Stimulated activated CD4-positive, alpha-beta T cell treated with anti-CD3 and anti-CD28 coated beads, Interleukin-12 subunit alpha, Interleukin-12 subunit beta, amount 100 ng/mL, for 48 hours (primary cell): ENCODE data around the gene MICB.
"Not testable (repeated sequence)": the region's sequence is repeated elsewhere in the genome, so short reads cannot be mapped to it uniquely, and the experiment has no call there.

ENCODE experiments used
- DNase-seq, 3 donors: peaks; one replicate each; pipeline ENCODE4 v3.0.0-alpha.2; 2020; ENCODE audit warnings: low read depth in 2 of 3, low spot score in 1 of 3

Gene MICB

DNA sequence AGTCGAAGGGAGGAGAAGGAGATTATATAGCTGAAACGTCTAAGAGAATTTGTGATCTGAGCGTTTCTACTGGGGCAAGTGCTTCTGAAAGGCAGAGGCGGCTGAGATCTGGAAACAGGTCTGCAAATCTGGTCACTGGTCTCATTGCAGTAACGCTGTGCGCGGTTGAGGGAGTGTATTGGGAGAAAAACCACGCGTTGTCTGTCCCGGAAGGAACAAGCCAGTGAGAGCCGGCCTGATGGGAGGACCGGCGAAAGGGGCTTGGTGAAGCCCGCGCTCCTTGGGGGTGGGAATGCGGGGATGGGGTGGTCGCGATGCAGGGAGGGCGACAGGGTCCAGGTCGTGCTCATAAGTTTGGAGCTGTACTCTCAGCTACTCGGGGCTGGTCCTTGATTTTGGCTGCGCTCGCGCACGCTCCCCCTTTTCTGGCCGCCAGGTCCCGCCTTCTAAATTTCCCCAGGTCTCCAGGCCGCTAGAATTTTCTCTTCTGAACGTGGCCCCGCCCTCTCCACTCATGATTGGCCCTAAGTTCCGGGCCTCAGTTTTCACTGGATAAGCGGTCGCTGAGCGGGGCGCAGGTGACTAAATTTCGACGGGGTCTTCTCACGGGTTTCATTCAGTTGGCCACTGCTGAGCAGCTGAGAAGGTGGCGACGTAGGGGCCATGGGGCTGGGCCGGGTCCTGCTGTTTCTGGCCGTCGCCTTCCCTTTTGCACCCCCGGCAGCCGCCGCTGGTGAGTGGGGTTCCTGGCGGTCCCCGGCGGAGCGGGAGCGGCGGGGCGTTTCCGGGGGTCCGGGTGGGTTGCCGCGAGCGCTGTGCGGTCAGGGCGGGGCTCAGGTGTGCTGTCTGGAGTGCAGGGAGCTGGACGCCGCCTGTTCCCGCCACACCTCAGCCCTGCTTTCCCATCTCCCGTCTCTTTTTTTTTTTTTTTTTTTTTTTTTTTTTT, at the start of gene MICB:
TSS of gene MICB (plus strand) at position 615 of the 946 bp plus-strand sequence. CDS start at position 664, 49 bp downstream.
- DNase-seq, result peak; percentile 65 to 83 (median 76)

DNA sequence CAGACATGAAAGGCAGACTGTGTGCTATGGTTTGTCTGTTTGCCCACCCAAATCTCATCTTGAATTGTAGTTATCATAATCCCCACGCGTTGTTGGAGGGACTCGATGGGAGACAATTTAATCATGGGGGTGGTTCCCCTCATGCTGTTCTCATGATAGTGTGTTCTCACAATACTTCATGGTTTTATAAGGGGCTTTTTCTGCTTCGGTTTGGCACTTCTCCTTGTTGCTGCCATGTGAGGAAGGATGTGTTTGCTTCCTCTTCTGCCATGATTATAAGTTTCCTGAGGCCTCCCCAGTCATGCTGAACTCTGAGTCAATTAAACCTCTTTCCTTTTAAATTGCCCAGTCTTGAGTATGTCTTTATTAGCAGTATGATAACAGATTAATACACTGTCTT, 47.2 kb upstream of the MICB start:
- no peak for DNase-seq

DNA sequence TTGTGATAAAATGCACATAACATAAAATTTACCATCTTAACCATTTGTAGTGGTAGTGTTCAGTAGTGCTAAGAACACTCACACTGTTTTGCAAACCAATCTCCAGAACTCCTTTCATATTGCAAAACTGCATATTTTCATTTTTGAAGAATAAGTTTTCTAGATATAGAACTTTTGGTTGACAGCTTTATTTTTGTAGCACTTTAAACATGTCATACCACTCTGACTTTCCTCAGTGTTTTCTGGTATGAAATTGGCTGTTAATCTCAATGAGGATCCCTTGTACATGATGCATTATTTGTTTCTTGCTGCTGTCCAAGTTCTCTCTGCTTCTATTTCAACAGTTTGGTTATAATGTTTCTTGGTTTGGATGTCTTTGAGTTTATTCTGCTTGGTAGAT, 45.1 kb upstream of the MICB start:
- no peak for DNase-seq

DNA sequence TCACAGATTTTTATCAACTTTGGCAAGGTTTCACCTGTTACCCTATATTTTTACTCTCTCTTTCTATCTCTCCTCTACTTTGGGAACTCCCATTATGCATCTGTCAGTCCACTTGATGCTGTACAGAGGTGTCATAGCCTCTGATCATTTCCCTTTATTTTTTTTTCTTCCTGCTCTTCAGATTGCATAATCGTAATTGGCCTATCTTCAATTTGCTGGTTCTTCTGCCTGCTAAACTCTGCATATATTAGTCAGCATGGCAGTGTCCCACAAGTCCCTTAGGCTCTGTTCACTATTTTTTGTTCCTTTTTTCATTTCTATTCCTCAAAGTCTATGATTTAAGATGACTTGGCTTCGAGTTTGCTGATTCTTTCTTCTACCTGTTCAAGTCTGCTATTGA, 44.7 kb upstream of the MICB start:
- no peak for DNase-seq

DNA sequence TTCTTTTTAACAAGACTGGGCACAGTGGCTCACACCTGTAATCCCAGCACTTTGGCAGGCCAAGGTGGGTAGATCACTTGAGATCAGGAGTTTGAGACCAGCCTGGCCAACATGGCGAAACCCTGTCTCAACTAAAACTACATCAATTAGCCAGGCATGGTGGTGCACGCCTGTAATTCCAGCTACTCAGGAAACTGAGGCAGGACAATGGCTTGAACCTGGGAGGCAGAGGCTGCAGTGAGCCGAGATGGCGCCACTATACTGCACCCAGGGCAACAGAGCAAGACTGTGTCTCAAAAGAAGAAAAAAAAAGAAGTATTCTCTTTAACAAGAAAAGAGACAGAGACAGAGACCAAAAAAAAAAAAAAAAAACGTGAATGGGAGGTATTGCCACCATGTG, 38.1 kb upstream of the MICB start:
- not testable (repeated sequence) for DNase-seq

DNA sequence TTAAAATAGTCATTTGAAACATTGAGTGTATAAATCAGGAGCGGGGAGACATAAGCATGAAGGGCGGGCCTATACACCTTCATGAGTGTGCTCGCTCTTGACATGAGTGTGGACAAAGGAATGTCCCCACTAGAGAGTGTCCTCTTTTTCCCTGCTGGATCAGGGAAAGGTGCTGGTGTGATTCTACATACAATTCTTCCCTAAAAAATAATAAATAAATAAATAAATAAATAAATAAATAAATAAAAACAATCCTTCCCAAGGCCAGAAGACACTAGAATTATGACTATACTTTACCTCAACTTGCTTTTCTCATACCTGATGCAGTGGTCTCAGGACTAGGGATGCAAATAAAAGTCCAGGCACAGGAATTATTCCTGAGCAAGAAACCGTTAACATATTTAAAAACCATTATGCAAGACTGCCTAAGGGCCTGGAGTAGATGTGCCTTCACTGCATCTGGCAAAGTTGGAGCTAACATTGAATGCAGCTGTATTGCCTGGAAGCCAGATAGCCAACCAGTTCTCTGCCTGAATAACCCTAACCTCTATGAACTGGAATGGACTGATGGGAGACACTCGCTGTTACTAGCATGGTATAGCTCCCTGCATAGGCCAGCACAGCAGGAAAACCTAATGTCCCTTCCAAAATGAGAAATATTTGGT, 37.5 kb upstream of the MICB start:
- no peak for DNase-seq

DNA sequence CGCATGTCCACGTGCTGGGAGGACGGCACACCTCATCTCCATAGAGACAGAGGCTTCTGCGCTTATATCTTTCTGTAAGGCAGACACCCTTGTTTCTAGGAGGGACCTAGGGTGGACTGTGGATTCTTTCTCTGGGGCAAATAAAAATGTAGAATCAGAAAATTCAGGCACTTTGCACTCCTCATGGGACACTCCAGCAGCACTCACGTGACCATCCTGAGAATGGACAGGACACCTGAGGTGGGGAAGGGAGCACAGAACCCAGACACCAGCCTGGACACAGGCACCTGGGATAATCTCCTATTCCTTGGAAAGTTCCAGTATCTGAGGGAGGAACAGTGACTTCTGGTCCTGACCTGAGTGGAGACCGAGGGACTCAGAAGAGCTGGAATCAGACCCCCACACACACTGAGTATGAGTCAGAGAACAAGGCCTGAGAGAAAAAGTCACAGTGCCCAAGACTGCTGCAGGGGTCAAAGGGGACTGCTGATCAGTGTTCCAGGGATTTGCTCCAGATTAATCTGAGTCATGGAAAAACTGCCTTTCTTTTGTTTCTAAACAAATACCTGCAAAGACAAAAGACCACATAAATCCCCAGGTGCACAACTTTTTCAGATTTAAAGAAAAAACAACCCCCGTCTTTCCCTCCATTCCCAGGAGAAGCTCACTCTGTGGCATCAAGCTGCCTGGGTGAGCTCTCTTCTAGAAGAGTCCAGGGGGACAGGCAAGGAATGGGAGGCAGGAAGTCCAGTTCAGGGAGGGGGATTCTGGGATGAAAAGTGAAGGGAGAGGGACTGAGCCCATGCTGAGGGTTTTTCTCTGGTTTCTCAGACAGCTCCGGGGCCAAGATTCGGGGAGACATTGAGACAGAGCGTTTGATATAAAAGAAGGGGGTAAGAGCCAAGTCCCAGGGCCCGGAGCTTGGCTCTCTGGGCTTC, 35.6 kb upstream of the MICB start:
- no peak for DNase-seq

DNA sequence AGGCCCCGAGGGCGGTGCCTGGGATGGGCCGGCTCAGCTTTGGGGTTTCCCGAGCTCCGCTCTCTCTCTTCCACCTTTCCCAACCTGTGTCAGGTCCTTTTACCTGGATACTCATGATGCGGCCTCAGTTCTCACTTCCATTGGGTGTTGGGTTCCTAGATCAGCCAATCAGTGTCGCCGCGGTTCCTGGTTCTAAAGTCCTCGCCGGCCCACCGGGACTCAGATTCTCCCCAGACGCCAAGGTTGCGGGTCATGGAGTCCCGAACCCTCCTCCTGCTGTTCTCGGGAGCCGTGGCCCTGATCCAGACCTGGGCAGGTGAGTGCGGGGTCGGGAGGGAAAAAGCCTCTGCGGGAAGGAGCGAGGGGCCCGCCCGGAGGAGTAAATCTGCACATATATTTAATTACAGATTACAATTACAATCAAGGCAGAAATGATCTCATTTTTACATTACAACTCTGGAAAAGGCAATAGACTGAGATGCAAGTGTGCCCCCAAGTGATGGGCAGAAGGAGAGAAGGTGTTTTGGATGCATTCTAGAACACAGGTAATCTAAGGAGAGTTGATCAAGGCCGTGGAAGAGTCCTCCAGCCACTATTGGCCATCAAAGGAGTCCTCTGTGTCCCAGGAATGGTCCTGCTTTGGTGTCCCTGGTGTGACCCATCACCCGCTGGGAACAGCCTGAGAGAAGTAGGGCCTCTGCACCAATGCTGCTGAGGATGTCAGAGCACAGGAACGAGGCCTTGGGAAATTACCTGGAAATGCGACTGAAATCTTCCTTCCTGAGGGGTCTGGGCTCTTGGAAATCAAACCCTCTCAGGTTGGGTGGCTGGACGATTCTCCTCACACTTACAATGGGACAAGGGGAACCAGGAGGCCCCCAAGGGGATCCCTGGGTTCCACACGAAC, 34.7 kb upstream of the MICB start:
- peak; percentile 81 to 94 (median 85) for DNase-seq

DNA sequence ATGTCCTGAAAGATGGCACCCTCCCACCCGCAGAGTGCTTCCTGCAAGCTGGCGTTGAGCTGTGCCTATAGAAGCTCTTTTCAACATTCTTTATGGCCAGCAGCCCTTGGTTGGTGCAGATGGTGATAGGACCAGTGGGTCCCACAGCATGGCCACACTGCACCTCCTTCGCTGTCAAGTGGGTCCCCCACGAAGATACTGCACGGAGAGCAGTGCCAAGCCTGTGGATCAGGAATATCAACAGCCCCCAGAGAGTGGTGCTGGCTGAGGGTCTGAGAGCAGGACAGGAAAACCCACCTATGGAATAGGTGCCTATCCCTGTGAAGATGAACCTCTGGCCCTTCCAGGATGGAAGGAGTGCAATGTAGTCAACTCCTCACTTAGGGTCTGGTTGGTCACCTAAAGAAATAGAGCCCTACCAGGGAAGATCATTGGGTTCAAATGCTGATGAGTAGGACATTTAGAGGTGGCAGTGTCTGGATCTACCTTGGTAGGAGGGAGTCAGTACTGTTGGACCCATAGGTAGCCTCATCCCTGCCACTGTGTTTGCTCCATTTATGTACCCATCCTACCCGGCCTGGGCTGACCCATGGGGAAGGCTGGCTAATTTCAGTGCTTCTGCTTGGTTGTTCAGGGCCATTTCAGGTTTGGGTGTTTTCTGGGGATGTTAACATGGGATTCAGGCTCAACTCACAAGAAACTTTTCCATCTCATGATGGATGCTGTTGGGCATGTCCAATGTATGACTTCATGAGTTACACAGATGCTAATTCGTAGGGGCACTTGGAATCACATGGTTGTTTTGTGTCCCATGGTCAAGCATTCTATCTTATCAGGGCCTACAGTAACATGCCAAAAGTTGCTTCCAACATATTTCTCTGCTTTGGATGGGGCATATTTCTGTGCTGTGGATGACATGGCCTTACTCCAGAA, 33.4 kb upstream of the MICB start:
- DNase-seq, result no peak

DNA sequence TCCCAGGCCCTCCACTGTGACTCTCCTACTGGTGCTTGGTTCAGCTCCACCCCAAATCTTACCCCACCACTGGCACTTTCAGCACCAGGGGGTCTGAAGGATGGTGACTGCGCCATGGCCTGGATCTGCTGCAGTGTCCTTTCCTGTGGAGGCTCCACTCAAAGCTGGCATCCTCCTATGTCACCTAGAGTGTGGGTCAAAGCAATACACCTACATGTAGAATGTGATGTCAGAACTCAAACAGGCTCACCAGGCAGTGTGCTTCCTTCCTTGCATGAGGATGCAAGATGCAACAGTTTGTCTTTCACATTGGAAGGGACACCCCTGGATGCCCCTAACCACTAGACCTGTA, 32.8 kb upstream of the MICB start:
- no peak for DNase-seq

DNA sequence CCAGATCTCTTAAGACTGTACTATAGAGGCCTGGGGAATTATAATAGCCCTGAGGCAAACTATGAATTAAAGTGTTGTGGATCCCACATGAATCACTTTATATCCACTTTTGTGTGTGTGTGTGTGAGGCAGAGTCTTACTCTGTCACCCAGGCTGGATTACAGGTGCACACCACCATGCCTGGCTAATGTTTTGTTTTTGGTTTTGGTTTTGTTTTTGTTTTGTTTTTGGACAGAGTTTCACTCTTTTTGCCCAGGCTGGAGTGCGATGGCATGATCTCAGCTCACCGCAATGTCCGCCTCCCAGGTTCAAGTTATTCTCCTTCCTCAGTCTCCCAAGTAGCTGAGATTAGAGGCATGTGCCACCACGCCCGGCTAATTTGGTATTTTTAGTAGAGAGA, 32.2 kb upstream of the MICB start:
- DNase-seq, result no peak

DNA sequence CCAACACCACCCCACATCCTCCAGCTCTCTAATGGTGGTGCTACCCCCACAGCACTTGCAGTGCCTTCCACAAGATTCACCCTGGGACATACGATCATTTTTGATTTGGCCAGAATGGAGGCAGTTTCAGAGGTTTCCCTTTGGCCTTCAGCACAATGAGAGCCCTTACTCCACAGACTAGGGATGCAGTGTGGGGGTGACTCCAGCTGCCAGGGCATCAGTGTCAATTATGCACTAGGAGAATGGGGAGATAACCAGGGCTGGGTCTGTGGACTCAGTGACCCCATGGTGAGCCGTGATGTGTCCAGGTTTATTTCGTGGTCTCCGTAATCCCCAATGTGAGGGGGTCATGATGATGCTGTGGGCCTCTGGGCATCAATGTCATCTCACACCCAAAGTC, 31.5 kb upstream of the MICB start:
- no peak for DNase-seq

DNA sequence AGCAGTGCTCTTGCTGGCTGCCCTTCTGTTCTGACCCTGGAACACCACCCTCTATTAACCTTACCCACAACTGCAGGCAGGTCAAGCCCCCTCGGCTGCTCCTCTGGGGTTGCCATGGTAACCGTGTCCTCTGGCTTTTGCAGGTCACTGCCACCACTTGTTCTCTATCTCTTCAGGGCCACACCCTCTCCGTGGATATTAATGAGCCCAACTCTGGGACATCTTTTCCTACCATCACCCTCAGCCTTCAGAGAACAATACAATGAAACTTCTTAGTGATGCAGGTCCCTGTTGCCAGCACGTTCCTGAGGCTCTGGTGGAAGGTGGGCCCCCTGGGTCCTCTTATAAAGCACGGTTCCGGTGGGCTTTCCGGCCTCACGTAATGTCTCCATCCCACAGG, 30.8 kb upstream of the MICB start:
- DNase-seq, result no peak

DNA sequence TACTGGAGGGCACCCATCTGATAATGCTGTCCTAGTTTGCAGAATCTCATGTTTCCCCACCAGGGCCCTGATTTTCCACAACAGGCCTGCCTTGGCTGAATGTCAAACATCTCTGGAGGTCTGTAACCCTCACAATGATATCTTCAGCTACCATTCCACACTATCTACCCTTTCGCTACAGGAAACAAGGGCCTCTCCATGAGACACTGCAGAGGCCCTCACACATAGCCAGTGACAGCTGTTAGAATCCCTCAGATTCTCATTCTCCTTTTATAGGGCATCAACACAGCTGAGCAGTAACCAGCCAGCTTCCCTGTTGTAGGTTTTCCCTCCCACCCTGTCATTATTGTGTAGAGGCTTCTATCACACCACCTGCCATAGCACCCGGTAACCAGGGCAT, 29.6 kb upstream of the MICB start:
- DNase-seq, result no peak

DNA sequence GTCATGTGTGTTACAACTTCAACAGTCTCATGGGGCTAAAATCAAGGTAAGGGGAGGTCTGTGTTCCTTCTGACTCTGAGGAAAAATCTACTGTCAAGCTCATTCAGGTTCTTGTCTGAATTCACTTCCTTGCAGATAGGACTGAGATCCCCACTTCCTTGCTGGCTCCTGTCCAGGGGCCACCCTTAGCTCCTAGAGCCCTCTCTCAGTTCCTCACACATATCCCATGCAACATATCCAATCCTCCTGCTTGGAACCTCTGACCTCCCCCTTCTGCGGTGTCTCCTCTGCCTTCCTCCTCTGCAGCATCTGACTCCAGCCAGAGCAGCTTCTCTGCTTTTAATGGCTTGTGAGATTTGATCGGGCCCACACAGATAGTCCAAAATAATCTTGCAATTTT, 27.1 kb upstream of the MICB start:
- DNase-seq, result no peak

DNA sequence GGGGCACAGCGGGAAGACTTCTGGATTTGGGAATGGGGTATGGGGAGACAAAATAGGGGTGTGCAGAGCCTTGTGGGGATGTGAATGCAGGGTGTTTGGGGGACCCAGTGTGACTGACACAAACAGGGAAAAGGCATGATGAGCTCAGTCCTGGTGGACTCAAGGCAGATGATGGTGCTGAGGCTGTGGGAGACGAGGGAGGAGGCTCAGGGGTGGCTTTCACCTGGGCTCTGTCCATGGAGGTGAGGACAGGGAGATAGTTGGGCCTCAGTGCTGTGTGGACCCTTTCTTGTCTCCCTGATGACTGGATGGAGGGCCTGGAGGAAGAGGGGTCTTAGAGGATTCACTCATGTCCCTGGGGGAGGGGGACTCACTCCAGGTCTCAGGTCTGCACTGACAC, 26.2 kb upstream of the MICB start:
- no peak for DNase-seq

DNA sequence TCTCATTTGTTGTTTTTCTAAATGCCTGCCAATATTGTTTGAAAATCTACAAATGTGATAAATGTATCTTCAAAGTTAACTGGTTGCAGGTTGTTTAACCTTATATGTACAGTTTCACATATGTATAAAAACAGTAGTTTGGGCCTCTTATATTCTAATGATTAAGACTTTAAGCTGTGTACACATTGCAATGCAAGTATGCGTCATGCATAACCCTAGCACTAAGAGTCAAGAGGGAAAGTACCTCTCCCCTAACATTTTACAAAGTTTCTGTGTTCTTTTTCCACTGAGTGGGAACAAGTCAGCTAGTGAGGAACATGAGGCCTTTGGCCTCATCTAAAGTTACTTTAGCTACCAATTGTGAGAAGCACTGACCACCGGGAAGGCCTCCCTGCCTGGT, 25.7 kb upstream of the MICB start:
- DNase-seq, result no peak

DNA sequence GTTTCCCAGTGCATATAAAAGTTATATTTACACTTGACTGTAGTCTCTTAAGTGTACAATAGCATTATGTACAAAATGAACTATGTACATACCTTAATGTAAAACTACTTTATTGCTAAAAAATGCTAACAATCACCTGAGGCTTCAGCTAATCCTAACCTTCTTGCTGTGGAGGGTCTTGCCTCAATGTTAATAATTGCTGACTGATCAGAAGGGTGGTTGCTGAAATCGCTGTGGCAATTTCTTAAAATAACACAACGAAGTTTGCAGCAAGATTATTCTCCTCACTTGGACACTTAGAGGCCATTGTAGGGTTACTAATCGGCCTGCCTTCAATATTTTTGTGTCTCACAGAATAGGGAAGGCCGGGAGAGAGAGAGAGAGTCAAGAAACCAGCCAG, 24.7 kb upstream of the MICB start:
- DNase-seq, result no peak
